Activated T-cell treated with anti-CD3 and anti-CD28 coated beads for 1 hour (primary cell): Measurements from ENCODE around the gene CACNA1C.
A peak's percentile ranks its signal among the peaks of the same experiment; 100 is the strongest.

Source experiments
- DNase-seq: peaks from one replicate; pipeline ENCODE4 v3.0.0-alpha.2; 2020; ENCODE audit warnings: low read depth

Gene CACNA1C

GRCh38 chr12:2052826-2053678, at the start of gene CACNA1C:
TSS of gene CACNA1C (plus strand) at chr12:2052987. CDS start at chr12:2053563, 576 bp downstream.
- peak; percentile 6 for DNase-seq

GRCh38 chr12:2003676-2004112, 49.1 kb upstream of the CACNA1C start:
- DNase-seq: no peak

- peak; percentile 87 for DNase-seq
Observed at GRCh38 chr12:2004113-2004929, 48.5 kb upstream of the CACNA1C start, which contains the start of gene DCP1B. TSS of gene DCP1B (minus strand) at chr12:2004457. CDS start at chr12:2004431, 26 bp downstream.

- DNase-seq: no peak
Observed at GRCh38 chr12:2008677-2009076, 44.1 kb upstream of the CACNA1C start.

- DNase-seq: no peak
Observed at GRCh38 chr12:2009623-2010022, 43.2 kb upstream of the CACNA1C start.

- DNase-seq: no peak
Observed at GRCh38 chr12:2011643-2012607, 40.9 kb upstream of the CACNA1C start.

GRCh38 chr12:2013086-2013485, 39.7 kb upstream of the CACNA1C start:
- no peak for DNase-seq

- no peak for DNase-seq
Observed at GRCh38 chr12:2013527-2014223, 39.1 kb upstream of the CACNA1C start.

- DNase-seq: no peak
Observed at GRCh38 chr12:2014231-2014630, 38.6 kb upstream of the CACNA1C start.

GRCh38 chr12:2016862-2017545, 35.8 kb upstream of the CACNA1C start:
- no peak for DNase-seq

GRCh38 chr12:2017546-2018337, 35.0 kb upstream of the CACNA1C start:
- no peak for DNase-seq

- DNase-seq: no peak
Observed at GRCh38 chr12:2018391-2018790, 34.4 kb upstream of the CACNA1C start.

GRCh38 chr12:2019126-2019525, 33.7 kb upstream of the CACNA1C start:
- no peak for DNase-seq

GRCh38 chr12:2020511-2020910, 32.3 kb upstream of the CACNA1C start:
- DNase-seq: no peak

- no peak for DNase-seq
Observed at GRCh38 chr12:2023365-2023764, 29.4 kb upstream of the CACNA1C start.

- DNase-seq: no peak
Observed at GRCh38 chr12:2027351-2027750, 25.4 kb upstream of the CACNA1C start.

- DNase-seq: no peak
Observed at GRCh38 chr12:2029851-2030250, 22.9 kb upstream of the CACNA1C start.

GRCh38 chr12:2032506-2032905, 20.3 kb upstream of the CACNA1C start:
- no peak for DNase-seq

- DNase-seq: peak; percentile 82
Observed at GRCh38 chr12:2034633-2035430, 18.0 kb upstream of the CACNA1C start.
